GM19397 (cell line): ENCODE results near the gene B4GAT1.
"Not testable (repeated sequence)": the region's sequence is repeated elsewhere in the genome, so short reads cannot be mapped to it uniquely, and the experiment has no call there.

Experiments used
- ATAC-seq: cut with Tn5 transposase; IDR thresholded peaks from one replicate; pipeline ENCODE4 v1.9.1; 2021; ENCODE audit warnings: mild to moderate bottlenecking, moderate library complexity; ENCODE audit not compliant: unreplicated experiment

The B4GAT1 gene

DNA sequence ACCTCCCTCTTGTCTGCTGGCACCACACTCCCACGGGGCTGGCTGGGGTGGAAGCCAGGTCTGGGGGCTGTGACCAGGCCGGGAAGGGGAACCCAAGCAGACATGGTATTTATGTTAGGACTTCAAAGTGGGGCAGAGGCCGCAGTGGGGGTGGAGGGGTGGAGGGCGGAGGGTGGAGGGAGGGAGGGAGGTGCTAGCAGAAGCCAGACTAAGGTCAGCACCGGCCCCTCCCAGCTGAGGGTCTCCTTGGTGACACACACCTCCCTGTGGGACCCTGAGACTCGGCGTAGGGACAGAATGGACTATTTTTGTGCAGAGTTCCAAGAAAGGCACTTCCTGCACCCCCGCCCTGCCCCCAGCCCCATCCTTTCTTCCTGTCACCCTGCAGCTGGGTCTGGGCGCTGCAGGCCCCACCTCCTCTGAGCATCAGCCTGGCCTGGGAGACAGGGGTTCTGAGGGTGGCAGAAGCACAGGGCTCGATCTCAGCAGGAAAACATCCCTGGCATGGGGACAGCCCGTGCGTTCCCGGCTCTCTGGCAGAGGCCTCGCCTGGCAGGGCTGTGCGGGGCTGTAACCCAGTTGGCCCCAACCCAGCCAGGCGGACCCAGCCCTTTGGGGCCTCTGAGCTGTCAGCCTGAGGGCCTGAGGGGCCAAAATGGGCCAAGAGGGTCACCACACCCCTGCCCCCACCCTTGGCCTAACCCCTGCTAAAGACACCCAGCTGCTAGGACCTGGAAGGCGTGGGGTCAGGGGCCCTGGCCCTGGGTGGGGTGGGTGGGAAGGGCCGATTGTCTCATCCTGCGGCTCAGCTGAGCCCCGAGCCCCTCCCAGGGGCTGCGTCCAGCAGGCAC is 20.9 kb downstream of the B4GAT1 start:
- ATAC-seq, result no peak

DNA sequence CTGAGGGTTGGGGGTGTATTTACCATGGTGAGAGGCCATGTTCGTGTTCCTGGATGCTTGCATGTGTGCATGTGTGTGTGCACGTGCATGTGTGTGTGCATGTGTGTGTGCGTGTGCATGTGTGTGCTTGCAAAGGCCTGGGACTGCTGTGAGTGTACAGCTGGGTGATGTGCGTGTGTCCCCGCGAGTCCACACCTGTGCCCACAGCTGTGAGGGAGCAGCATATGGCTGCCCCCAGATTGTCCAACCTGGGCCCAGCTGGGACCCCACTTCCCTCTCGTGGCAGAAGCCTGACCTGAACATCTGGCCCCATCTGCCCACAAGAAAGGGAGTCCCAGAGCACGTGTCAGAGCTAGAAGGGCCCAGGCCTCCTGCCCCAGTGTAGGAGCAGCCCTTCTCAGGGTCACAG is 22.2 kb downstream of the B4GAT1 start:
- ATAC-seq, result no peak

DNA sequence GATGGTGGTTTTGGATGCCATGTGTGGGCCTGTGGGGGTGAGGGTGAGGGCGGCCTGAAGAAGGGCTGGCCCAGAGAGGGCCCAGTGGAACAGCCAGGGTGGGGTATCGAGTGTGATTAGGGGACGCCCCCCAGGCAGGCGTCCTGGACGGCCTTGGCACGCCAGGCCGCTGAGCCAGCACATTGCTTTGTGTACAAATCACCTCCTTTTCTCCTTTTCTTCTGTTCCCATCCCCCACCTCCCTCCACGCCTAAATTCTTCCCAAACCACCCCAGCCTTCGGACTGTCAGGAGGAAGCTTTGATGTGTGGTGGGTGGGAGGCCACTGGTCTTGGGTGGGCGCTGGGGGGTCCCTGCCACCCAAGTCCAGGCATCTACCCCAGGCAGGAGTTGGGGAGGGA is 22.8 kb downstream of the B4GAT1 start:
- no peak for ATAC-seq

DNA sequence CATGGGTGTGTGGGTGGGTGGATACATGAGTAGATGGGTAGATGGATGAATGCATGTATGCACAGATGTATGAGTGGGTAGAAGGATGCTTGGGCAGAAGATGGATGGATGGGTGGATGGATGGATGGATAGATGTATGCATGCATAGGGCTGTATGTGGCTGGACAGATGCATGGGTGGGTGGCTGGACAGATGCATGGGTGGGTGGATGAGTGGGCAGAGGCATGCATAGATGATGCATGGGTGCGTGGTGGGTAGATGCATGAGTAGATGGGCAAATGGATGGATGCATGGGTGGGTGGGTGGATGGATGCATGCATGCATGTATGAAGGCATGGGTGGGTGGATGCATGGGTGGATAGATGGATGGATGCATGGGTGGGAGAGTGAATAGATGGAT is 23.7 kb downstream of the B4GAT1 start:
- ATAC-seq, result no peak

DNA sequence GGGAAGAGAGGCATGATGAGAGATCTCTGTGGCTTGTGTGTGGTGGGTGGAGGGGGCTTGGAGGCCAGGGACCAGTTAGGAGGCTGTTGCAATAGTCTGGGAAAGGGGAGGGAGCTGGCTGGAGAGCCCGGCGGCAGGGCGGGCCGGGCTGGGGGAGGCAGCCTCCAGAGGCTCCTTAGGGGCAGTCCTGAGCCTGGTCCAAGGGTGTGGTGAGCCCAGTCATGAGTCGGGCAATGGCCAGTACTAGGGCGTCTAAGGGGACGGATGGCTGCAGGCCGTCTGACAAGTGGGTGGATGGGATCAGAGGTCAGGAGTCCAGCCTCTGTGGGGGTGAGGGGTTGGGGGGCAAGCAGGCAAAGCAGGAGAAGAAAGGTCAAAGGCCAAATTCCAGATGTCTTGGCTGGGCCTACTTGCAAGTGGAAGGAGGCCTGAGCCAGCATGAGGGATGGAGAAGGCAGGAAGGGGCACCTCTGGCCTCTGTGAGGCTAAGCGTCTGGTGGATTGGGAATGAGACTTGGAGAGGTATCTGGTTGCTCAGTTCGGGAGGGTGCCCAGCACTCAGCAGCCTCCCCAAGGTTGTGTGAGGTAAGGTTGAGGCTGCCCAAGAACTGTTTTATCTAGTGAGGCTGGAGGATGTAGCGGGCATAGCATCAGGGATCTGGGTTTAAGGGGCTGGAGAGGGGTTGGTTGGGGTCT is 24.5 kb downstream of the B4GAT1 start:
- ATAC-seq, result no peak

DNA sequence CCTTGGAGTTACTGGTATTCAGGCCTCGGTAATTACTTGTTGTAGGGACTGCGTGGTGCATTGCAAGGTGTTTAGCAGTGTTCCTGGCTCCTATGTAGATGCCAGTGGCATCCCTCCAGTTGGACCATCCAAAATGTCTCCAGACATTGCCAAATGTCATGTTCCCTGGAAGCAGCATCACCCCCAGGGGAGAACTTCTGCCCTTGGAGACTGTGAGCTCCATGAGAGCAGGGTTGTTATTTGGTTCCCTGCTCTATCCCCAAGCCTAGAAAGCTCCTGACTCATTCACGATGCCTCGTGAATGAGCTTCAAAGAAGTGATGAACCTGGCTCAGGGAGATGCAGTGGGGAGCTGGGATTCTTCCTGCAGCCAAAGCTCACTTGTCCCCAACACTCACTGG is 25.8 kb downstream of the B4GAT1 start:
- ATAC-seq, result no peak

DNA sequence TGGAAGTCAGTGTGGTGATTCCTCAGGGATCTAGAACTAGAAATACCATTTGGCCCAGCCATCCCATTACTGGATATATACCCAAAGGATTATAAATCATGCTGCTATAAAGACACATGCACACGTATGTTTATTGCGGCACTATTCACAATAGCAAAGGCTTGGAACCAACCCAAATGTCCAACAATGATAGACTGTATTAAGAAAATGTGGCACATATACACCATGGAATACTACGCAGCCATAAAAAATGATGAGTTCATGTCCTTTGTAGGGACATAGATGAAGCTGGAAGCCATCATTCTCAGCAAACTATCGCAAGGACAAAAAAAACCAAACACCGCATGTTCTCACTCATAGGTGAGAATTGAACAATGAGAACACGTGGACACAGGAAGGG is 26.7 kb downstream of the B4GAT1 start:
- not testable (repeated sequence) for ATAC-seq

DNA sequence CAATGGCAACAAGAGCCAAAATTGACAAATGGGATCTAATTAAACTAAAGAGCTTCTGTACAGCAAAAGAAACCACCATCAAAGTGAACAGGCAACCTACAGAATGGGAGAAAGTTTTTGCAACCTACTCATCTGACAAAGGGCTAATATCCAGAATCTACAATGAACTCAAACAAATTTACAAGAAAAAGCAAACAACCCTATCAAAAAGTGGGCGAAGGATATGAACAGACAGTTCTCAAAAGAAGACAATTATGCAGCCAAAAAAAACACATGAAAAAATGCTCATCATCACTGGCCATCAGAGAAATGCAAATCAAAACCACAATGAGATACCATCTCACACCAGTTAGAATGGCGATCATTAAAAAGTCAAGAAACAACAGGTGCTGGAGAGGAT is 27.1 kb downstream of the B4GAT1 start:
- ATAC-seq, result not testable (repeated sequence)

DNA sequence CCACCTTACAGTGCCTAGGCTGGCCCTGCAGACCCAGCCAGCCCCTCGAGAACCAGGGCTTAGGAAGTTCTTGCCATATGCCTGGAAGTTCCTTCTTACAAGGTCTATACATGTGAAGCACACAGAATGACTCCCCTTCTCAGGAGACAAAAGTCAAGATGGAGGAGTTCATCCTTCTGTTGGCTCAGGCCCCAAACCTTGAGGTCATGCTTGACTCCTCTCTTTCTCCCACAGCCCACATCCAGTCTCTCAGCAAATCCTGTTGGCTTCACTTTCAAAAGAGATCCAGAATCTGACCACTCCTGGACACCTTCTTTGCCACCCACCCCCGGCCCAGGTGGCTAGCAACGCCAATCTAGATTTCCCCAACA is 28.8 kb downstream of the B4GAT1 start:
- ATAC-seq, result no peak

DNA sequence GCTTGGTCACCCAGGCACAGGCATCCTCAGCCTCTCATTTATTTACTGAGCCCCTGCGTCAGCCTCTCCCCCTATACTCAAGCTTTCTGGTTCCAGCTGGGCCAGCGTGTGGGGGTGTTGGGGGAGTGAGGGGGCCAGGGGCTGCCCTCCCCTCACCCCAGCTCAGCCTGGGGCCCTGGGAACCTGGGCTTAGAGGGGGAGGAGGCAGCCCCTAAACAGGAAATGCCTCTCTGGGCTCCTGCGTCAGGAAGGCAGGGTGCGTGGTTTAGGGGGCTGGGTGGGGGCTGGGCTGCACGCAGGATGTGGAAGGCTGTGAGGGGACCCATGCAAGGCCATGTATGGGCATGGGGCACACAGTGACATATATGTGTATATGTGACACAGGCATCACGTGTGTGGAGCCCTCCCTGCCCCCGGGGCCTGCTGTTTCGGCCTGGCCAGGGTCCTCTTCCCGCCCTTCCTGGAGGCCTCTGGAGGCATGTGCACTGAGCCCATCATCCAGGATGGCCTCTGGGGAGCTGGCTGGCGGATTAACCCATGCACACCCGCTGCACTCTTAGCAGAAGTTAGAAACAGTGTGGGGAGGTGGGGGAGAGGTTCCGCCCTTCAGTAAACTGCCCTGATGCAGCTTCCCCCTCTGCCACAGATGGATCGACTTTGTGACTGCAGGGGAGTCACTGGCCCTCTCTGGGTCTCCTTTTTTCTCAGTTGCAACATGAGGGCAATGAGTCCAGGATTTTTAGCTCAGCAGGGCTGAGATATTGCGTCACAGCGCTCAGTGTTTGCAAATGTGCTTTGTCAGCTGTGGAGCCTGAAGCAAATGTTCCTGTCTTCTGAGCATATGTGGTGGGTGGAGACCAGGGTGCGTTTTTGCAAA is 29.5 kb downstream of the B4GAT1 start:
- no peak for ATAC-seq

DNA sequence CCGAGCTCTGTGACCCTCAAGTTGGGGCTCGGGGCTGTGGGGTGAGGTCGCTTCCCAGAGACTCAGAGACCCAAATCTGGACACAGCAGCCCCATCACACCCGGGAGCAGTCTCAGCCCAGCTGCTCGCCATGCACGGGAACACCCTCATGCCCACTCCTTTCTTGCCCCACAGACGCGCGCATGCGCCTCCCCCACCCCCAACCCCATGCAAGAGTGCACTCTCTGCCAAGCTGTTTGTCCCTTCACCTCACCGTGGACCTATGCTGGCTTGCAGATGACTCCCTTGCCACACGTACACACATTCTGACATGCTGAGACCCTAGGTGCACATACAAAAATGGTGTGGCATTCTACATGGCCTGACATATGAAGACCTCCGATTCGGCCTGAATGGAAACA is 30.1 kb downstream of the B4GAT1 start:
- no peak for ATAC-seq

DNA sequence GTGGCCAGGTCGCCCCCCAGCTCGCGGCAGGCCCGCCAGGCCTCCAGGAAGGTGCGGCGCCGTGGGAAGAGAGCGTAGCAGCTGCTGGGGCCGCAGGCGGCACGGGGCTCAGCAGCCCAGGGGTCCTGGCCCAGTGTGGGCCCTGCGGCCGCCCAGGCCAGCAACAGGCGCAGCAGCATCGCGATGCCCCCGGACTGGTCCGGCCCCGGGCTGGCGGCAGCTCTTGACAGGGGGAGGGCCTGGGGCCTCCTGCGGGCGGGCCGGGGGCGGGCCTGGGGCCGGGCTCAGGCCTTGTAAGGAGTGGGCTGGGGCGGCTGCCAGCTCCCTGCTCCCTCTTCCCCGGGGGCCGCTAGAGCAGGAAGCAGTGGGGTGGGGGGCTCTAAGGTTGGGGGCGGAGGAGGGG is 30.6 kb downstream of the B4GAT1 start, which contains the start of gene CD248:
Gene CD248 (minus strand): TSS at position 196 of the 403 bp plus-strand sequence. CDS start 17 bp downstream, at position 179.
- ATAC-seq, result no peak

DNA sequence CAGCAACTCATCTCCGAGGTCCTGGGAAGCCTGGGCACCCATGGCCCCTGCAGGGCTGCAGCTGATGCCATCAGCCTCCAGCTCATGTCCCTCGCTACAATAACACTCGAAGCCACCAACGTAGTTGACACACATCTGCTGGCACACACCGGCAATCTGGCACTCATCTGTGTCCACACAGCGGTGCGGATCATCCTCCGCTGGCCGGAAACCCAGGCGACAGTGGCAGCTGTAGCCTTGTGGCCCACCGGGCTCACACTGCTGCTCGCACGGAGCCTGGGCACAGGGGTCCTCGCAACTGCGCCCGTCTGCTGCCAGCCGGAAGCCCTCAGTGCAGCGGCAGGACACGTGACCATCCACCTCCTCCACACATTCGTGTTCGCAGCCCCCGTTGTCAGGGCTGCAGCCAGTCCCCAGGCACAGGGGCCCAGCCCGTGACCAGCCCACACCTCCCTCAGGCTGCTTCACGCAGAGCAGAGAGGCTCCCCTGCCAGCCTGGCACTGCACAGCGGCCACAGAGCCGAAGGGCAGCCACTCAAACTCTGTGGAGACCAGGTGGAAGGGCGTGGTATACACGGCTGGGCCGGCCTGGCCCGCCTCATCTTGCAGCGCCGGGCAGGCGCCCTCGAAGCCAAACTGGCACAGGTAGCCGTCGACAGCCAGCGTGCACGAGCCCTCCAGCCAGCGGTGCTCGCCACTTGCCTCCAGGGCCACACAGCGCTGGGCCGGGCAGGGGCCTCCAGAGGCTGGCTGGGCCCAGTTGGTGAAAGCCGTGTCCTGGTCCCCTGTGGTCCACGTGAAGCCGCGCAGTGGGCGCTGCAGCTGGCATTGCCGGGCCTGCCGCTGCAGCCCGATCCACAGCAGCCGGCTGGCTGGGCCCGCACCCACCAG is 31.3 kb downstream of the B4GAT1 start:
- ATAC-seq, result no peak

DNA sequence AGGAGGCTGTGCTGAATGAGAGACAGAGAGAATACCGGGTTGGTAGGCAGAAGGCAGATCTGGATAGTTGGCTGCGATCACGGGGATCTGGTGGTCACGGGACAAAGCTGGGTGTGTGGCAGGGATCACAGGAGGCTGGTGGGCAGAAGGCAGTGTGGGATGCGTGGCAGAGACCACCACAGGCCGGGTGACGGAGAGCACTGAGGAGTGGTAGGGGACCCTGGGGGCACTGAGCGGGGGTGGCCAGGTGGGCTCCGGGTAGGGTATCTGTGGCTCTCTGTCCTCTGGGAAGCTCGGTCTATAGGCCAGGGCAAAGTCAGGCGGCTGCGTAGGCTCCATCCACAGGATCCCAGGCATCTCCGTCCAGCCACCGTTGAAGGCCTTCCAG is 31.9 kb downstream of the B4GAT1 start:
- no peak for ATAC-seq

DNA sequence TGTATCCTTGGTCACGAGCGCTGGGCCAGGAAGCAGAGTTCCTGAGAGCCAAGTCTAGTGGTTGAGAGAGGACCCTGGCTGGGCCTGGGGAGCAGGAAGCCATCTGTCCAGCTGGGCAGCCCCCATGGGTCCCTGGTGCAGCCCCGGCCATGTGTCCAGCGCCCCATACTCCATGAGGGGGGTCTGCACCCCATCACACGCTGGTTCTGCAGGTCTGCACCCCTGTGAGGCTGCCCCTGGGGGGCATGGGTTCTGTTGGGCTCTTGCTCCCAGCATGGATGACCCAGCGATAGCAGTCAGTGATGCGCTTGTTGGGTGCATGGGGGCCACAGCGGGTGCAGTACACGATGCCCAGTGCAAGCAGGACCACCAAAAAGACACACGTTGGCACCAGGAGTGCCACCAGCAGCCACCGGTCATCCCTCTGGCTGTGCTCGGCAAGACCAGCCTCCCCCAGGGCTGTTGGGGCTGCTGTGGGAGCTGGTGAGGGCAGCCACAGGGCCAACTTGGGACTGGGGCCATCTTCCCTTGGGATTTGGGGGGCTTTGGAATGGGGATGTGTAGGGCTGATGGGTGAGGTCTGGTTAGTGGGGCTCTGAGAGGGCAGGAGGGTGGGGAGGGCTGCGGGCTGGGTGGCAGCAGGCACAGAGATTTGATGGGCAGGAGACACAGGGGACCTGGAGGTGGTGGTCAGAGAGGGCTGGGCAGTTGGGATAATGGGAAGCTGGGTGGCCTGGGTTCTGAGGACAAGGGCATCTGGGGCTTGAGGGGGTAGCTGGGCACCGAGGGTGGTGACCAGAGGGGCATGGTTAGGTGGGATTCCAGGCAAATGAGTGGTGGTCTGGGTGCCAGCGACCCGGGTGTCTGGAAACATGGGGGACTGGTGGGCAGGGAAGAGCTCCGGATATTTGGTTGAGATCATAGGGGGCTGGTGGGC is 32.6 kb downstream of the B4GAT1 start:
- ATAC-seq, result no peak

DNA sequence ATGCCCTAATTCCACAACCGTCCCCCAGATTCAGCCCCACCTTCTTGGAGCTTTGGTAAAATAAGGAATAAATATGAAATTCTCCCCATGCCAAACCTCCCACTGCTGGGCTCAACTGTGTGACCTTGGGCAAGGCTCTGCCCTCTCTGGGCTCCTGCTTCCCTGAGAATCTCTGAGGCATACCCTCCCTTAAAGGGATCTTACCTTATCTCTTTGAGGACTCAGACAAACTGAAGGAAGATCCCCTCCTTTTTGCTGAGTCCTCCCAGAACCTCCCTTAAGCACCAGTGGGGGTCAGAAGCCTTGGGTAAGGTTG is 33.3 kb downstream of the B4GAT1 start:
- ATAC-seq, result no peak

DNA sequence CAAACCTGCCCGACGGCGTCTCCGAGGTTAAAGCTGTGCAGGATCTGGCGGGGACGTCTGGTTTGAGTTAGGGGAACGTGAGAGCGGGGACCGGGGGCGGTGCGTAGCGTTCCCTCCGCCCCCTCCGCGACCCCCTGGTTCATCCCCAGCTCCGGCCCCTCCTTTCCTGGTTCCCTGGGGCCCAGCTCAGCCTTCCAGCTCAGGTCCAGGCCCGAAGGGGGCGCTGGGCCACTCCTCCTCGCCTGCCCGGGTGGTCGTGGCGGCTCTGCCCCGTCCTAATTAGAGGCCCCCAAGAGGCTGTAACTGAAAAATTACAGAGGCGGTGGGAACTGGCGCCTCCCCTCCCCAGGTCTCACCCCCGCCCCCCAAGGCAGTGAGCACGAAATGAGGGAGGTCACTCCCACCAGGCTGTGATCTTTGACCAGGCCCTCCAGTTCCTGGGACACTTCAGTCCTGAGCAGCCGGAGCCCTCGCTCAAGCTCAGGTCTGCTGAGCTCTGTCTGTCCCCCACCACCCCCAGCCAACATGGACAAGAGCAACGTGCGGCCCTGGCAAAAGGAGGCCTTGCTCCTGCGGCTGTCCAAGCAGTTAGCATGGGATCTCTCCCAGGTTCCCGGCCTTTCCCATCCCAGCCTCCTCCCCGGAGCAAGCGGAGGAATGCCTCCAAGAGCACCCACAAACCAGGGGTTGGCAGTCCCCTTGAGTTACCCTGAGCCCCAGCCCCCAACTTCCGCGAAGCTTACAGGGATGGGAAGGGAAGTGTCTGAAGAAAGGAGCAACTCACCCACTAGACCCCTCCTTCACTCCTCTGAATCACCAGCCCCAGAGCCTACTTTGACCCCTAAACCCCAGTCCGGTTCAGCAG is 33.9 kb downstream of the B4GAT1 start:
- ATAC-seq, result no peak

DNA sequence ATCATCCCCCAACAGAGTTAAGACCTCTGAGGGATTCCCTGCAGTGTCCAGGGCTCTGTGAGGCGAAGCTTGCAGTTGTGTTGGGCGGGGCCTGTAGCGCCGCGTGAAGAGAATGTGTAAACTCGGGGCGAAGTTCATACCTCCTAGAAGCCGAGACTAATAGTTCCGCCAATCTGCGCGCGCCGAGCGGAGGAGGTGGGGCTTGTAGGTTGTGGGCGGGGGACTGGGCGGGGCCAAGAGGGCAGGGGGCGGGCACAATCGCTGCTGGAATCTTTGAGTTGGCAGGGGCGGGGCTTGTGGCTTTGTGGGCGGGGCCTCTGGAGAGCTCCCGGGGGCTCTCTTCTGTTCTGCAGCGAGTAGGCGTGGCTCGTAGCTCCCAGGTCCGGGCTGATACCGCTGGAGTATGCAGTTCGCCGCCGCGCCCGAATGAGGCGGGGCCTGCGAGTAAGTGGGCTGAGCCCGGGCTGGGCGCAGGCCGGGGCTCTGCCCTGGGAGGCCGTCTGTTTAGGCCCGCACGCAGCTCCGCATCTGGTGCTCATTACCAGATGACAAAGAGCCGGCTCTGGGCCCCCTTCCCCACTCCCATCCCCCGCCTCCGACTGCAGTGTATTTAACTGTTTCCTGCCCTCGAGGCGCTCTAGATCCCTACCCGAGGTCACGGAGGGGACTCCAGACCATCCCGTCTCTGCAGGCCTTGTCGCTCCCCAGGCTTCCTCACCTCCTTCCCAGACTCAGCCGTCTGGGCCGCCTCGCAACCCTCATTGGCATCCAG is 34.7 kb downstream of the B4GAT1 start:
- ATAC-seq, result peak; percentile 55
